Astrocyte of the hippocampus (primary cell): ENCODE data around the gene MFSD2A.
"Not testable (repeated sequence)": the region's sequence is repeated elsewhere in the genome, so short reads cannot be mapped to it uniquely, and the experiment has no call there.

Experiments
- DNase-seq: peaks from one replicate; pipeline ENCODE4 v3.0.0; 2011; ENCODE audit warnings: low read depth, low spot score

Gene MFSD2A

DNA sequence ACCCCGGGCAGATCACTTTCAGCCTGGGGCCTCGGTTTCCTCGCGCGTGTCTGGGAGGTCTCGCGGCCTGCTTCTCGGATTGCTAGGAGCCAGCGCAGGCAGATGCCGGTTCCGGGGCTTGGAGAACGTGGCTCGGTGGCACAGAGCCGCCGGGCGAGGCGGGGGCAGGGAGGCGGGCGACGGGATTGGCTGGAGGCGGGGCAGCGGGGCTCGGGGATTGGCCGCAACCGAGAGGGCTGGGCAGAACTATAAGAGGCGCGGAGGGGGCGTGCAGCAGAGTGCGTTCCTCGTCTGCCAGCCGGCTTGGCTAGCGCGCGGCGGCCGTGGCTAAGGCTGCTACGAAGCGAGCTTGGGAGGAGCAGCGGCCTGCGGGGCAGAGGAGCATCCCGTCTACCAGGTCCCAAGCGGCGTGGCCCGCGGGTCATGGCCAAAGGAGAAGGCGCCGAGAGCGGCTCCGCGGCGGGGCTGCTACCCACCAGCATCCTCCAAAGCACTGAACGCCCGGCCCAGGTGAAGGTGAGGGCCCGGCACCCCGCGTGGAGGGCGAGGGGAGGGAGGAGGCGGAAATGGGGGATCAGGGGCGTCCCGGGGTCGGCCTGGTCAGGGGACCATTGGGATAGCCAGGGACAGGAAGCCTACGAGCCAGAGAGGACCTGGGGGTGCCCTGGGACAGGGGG is at the start of gene MFSD2A:
TSS of gene MFSD2A (plus strand) at position 276 of the 677 bp plus-strand sequence. CDS start at position 424, 148 bp downstream.
- DNase-seq, result peak; percentile 96

DNA sequence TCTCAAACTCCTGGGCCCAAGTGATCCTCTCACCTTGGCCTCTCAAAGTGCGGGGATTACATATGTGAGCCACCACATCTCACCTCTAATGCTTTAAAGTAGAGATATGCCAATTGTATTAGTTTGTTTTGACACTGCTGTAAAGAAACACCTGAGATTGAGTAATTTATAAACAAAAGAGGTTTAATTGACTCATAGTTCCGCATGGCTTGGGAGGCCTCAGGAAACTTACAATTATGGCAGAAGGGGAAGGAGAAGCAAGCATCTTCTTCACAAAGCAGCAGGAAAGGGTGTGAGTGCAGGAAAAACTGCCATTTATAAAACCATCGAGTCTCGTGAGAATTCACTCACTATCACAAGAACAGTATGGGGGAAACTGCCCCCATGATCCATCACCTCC is 49.8 kb upstream of the MFSD2A start:
- no peak for DNase-seq

GRCh38 chr1:39907528-39908453 is 47.2 kb upstream of the MFSD2A start:
- DNase-seq, result no peak

DNA sequence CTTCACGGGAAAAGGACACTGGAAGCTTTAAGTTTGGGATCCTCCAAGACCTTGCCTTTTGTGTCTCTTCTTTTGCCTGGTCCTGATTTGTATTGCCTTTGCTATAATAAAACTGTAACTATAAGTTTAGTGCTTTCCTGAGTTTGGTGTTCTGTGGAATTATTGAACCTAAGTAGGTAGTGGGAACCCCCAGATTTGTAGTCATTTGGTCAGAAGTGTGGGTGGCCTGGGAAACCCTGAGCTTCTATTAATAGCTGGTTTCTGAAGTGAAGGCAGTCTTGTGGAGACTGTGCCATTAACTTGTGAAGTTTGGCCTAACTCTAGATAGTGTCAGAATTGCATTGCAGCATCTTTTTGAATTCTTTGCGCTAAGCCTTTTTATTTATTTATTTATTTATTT is 46.4 kb upstream of the MFSD2A start:
- no peak for DNase-seq

DNA sequence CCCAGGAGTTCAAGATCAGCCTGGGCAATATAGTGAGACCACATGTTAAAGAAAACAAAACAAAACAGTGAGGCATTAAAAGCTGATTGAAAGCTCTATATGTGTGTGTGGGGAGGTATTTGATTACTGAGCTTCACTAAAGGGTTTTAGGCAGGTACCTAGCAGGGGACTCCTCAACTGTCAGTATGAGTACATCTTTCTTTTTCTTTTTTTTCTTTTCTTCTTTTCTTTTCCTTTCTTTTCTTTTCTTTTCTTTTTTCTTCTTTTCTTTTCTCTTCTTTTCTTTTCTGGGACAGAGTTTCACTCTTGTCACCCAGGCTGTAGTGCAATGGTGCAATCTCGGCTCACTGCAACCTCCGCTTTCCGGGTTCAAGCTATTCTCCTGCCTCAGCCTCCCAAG is 44.7 kb upstream of the MFSD2A start:
- no peak for DNase-seq

- not testable (repeated sequence) for DNase-seq
These were observed 41.8 kb upstream of the MFSD2A start for GRCh38 chr1:39913136-39913535.

DNA sequence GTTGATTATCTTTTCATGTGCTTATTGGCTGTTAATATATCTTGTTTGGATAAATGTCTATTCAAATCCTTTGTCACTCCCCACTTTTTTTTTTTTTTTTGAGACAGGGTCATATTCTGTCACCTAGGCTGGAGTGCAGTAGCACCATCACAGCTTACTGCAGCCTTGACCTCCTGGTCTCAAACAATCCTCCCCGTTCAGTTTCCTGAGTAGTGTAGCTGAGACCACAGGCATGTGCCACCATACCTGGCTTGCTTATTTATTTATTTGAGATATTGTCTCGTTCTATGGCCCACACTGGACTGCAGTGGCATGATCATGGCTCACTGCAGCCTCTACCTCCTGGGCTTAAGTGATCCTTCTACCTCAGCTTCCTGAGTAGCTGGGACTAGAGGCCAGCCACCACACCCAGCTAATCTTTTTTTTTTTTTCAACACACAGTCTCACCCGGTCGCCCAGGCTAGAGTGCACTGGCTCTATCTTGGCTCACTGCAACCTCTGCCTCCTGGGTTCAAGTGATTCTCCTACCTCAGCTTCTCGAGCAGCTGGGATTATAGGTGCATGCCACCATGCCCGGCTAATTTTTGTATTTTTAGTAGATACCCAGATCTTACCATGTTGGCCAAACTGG is 39.3 kb upstream of the MFSD2A start:
- DNase-seq, result peak; percentile 11

DNA sequence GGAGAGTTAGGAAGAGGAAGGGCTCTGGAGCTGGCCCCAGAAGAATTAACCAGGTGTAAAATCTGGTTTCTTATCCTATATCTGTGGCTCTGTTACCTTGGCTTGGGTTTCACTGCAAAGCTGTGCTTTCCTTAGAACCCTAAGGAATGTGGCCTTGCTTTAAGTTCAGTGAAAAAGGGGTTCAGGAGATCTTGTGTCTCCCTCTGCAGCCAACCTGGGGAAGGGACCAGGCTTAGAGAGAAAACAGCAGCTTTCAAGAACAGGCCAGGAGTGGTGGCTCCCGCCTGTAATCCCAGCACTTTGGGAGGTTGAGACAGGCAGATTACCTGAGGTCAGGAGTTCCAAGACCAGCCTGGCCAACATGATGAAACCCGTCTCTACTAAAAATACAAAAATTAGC is 37.1 kb upstream of the MFSD2A start:
- DNase-seq, result no peak

GRCh38 chr1:39919545-39919944 is 35.4 kb upstream of the MFSD2A start:
- peak; percentile 80 for DNase-seq

- DNase-seq, result peak; percentile 8
These were observed 32.7 kb upstream of the MFSD2A start for GRCh38 chr1:39922251-39922688.

DNA sequence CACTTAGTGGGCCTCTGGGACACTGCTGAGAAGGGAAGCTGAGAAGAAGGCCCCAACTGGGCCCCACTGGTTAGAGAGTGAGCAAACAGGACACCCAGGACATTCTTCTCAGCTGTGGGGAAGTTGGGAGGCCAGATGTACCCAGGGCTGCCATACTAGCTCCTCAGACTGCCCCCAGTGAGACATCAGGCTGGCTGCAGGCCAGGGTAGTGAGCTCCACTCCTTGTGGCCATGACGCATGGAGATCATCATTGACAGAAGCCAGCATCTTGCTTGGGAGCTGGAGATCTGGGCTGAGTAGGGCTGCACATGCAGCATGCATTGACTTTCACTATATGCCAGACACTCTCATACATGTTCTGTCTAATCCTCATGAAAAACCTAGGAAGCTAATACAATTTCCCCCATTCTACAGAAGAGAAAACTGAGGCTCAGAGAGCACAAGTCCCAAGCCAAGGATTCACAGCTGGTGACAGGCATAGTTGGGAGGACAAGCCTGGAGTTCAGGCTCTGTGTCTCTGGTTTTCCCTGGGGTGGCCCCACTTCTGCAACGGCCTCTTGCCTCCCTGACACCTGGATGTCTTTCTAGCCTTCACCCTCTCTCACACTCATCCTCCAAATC is 29.1 kb upstream of the MFSD2A start:
- DNase-seq, result no peak

- peak; percentile 36 for DNase-seq
These were observed 28.6 kb upstream of the MFSD2A start for GRCh38 chr1:39926343-39926793.

DNA sequence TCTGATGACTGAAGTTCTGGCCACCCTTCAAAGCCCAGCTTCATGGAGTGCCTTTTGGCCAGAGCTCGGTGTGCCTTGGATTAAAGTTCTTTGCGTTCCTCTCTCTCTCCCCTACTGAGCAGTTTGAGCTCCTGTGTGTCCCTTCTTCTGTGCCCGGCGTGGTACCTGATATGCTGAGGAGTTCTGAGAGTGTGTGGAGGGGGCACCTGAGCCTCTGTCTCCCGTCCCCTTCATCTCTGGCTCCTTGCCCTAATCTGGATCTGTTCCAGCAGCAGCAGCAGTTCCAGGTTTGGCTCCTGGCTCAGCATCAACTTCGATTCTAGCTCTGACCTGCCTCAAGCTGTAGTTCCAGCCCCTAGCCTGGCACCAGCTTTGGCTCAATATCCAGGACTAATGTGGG is 28.1 kb upstream of the MFSD2A start:
- DNase-seq, result peak; percentile 22

DNA sequence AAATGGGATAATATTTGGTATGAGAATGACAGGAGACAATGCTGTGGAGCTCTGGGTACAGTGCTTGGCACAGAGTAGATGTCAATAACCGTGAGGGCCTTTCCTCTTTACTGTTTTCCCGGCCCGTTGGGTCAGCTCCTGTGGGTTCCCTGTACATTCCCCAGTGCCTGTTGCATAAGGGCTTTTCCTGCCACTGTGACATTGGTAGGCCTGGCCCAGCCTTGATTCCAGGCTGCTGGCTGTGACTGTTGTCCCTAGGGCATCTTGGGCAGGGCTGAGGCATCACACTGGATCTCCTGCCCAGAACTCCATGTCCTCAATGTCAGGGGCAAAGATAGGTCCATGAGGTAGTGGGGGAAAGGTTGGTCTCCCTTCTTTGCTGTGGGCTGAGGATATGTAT is 27.4 kb upstream of the MFSD2A start:
- DNase-seq, result no peak

GRCh38 chr1:39928809-39929587 is 25.9 kb upstream of the MFSD2A start:
- no peak for DNase-seq

GRCh38 chr1:39933956-39934941 is 20.7 kb upstream of the MFSD2A start:
- DNase-seq, result peak; percentile 19

DNA sequence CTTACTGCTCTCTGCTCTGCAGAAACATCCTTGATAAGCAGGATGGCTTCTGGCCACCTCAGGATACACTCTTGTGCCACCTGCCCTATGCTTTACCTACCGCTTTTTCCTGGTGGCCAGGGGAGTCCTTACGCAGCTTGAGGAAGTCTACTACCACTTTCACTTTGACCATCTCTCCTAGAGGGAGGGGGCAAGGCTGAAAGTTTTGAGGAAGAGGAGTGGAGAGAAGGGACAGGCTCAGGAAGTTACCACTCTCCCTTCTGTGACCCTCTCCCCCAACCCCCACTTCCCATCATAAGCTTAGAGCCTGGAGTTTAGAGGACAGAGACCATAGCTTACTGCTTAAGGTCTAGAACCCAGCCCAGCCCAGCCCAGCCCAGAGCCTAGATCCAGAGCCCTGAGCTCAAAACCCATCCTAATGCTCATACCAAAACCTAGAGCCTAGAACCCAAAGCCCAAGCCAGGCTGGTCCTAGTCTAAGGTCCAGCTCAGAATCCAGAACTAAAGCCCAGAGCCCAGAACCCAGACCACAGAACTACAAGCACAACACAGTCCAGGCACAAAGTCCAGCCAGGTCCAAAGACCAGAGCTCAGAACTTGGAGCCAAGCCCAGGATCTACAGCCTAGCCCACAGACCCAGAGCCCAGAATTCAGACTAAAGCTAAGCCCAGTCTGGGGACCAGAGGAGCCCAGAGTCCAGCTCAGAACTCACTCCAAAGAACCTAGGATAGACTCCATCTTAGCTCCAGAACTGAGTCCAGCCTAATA is 18.0 kb upstream of the MFSD2A start:
- no peak for DNase-seq

DNA sequence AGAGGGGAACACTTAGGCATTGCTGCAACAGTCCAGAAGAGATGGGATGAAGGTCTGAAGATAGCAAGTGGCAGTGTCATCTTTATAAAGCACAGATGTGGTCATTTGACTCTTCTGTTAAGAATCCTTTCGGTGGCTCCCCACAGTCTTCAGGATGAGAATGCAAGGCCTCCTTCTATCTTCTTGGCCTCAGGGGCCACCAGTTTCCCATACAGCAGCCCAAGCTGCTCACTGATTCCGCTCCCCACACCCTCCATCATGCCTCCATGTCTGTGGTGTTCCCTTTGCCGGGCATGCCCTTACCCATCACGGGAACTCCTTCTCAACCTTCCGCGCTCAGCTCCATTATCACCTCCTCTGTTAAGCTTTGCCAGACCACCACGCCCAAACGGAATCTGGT is 16.1 kb upstream of the MFSD2A start:
- no peak for DNase-seq

DNA sequence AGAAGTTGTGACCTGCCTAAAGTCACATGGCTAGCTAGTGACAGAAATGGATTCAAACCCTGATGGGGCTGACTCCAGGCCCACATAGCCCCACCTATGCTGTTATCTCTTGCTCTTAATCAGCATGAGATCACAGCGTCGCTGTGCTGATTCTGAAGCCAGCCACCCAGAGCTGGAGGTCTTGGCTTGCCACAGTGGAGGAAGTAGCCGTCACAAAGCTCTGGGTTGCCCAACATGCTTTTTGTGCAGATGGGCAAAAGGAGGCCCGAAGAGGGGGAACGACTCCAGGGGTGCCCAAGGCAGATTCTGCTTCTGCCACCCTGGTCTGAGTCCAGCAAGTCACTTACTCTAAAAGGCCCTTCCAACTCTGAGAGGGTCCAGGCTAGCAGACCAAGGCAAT is 14.7 kb upstream of the MFSD2A start:
- no peak for DNase-seq
